H9 (cell line): Measurements from ENCODE around the gene ERRFI1. TPM values are rescaled to one million over a fixed set of nuclear protein-coding genes. Genes with fewer than 3 reads are reported as not detected.

Experiments
- DNase-seq: peaks from one replicate; pipeline ENCODE4 v3.0.0-alpha.2; 2017
- H2AFZ ChIP-seq: one replicate; pipeline ENCODE4 v1.6.1; 2013; ENCODE audit warnings: mild to moderate bottlenecking, low read length, control low read depth, moderate library complexity
- H2AK5ac ChIP-seq: 2 replicates; pipeline ENCODE4 v1.6.1; 2013; ENCODE audit warnings: low read length, control low read depth, mixed read lengths; ENCODE audit not compliant: insufficient read length
- H2BK120ac ChIP-seq: one replicate; pipeline ENCODE4 v1.6.1; 2013; ENCODE audit warnings: low read depth, mild to moderate bottlenecking, low read length, control low read depth, inconsistent platforms; ENCODE audit not compliant: poor library complexity, severe bottlenecking
- H2BK12ac ChIP-seq: 2 replicates; pipeline ENCODE4 v1.6.1; 2013; ENCODE audit warnings: low read length, control low read depth, mixed read lengths, low read depth; ENCODE audit not compliant: insufficient read length
- H2BK15ac ChIP-seq: 2 replicates; pipeline ENCODE4 v1.6.1; 2013; ENCODE audit warnings: low read depth, low read length, control low read depth
- H2BK20ac ChIP-seq: one replicate; pipeline ENCODE4 v1.6.1; 2013; ENCODE audit warnings: low read depth, mild to moderate bottlenecking, low read length, control low read depth, inconsistent platforms; ENCODE audit not compliant: poor library complexity, severe bottlenecking
- H2BK5ac ChIP-seq: 2 replicates; pipeline ENCODE4 v1.6.1; 2013; ENCODE audit warnings: low read length, control low read depth, mixed read lengths; ENCODE audit not compliant: insufficient read length
- H3K14ac ChIP-seq: 2 replicates; pipeline ENCODE4 v1.6.1; 2013; ENCODE audit warnings: low read length, control low read depth; ENCODE audit not compliant: insufficient read depth
- H3K18ac ChIP-seq: 2 replicates; pipeline ENCODE4 v1.6.1; 2013; ENCODE audit warnings: low read depth, mild to moderate bottlenecking, mixed read lengths, low read length, control low read depth; ENCODE audit not compliant: insufficient read length
- H3K23ac ChIP-seq: 2 replicates; pipeline ENCODE4 v1.6.1; 2013; ENCODE audit warnings: low read length, control low read depth, mixed read lengths, low read depth; ENCODE audit not compliant: insufficient read length
- H3K23me2 ChIP-seq: 2 replicates; pipeline ENCODE4 v1.6.1; 2013; ENCODE audit warnings: low read depth, mild to moderate bottlenecking, mixed read lengths, low read length, control low read depth; ENCODE audit not compliant: insufficient read length, poor library complexity, severe bottlenecking
- H3K27ac ChIP-seq: 2 replicates; pipeline ENCODE4 v1.5.1; 2013; ENCODE audit warnings: low read length, control low read depth, mixed read lengths, low read depth; ENCODE audit not compliant: insufficient read length
- H3K27me3 ChIP-seq: 2 replicates; pipeline ENCODE4 v1.6.1; 2013; ENCODE audit warnings: low read length, control low read depth, inconsistent platforms; ENCODE audit not compliant: insufficient read depth
- H3K4ac ChIP-seq: 2 replicates; pipeline ENCODE4 v1.6.1; 2013; ENCODE audit warnings: low read depth, mild to moderate bottlenecking, control low read depth, inconsistent platforms, low read length, moderate library complexity
- H3K4me1 ChIP-seq: 2 replicates; pipeline ENCODE4 v1.6.1; 2013; ENCODE audit warnings: low read length, control low read depth, inconsistent platforms; ENCODE audit not compliant: insufficient read depth
- H3K4me2 ChIP-seq: 2 replicates; pipeline ENCODE4 v1.6.1; 2013; ENCODE audit warnings: low read length, control low read depth, mixed read lengths; ENCODE audit not compliant: insufficient read length, insufficient read depth
- H3K56ac ChIP-seq: 2 replicates; pipeline ENCODE4 v1.6.1; 2013; ENCODE audit warnings: low read depth, mild to moderate bottlenecking, mixed read lengths, low read length, control low read depth; ENCODE audit not compliant: insufficient read length
- H3K79me1 ChIP-seq: 2 replicates; pipeline ENCODE4 v1.6.1; 2013; ENCODE audit warnings: low read depth, mild to moderate bottlenecking, moderate library complexity, low read length, control low read depth, inconsistent platforms; ENCODE audit not compliant: insufficient read depth, poor library complexity, severe bottlenecking
- H3K79me2 ChIP-seq: 2 replicates; pipeline ENCODE4 v1.6.1; 2013; ENCODE audit warnings: low read length, control low read depth, inconsistent platforms; ENCODE audit not compliant: insufficient read depth
- H3K9ac ChIP-seq: 2 replicates; pipeline ENCODE4 v1.6.1; 2013; ENCODE audit warnings: low read length, control low read depth, mixed read lengths; ENCODE audit not compliant: insufficient read length; ENCODE audit errors: extremely low read depth
- H3K9me3 ChIP-seq: one replicate; pipeline ENCODE4 v1.6.1; 2013; ENCODE audit warnings: low read depth, low read length, inconsistent platforms; ENCODE audit not compliant: control insufficient read depth
- H3T11ph ChIP-seq: one replicate; pipeline ENCODE4 v1.6.1; 2013; ENCODE audit warnings: mild to moderate bottlenecking, low read length, control low read depth, inconsistent platforms
- H4K20me1 ChIP-seq: one replicate; pipeline ENCODE4 v1.6.1; 2013; ENCODE audit not compliant: control insufficient read depth, insufficient read length, insufficient read depth
- H4K5ac ChIP-seq: 2 replicates; pipeline ENCODE4 v1.6.1; 2013; ENCODE audit warnings: low read depth, mild to moderate bottlenecking, mixed read lengths, low read length, control low read depth; ENCODE audit not compliant: insufficient read length
- H4K8ac ChIP-seq: replicated peaks from 2 replicates; pipeline ENCODE4 v1.6.1; 2013; ENCODE audit warnings: low read length, control low read depth, mixed read lengths, low read depth; ENCODE audit not compliant: insufficient read length
- H4K91ac ChIP-seq: 2 replicates; pipeline ENCODE4 v1.6.1; 2013; ENCODE audit warnings: low read depth, mild to moderate bottlenecking, moderate library complexity, mixed read lengths, low read length, control low read depth; ENCODE audit not compliant: insufficient read length
- H3K27ac Mint-ChIP-seq, 3 experiments: 2 replicates in 2 of 3; 3 replicates in 1 of 3; pipeline ENCODE4 v1.8.0; 2020 to 2021; ENCODE audit warnings: mixed read lengths in 3 of 3, mild to moderate bottlenecking in 1 of 3, moderate library complexity in 1 of 3
- H3K27me3 Mint-ChIP-seq: 2 replicates; pipeline ENCODE4 v1.8.0; 2021; ENCODE audit warnings: low read depth, mild to moderate bottlenecking, moderate library complexity, mixed read lengths
- H3K36me3 Mint-ChIP-seq, 3 experiments: 2 replicates in 2 of 3; 3 replicates in 1 of 3; pipeline ENCODE4 v1.8.0; 2020 to 2021; ENCODE audit warnings: low read depth in 3 of 3, mixed read lengths in 3 of 3; ENCODE audit not compliant: insufficient read depth in 1 of 3
- H3K4me1 Mint-ChIP-seq, 2 experiments: 2 replicates each; pipeline ENCODE4 v1.8.0; 2020; ENCODE audit warnings: mixed read lengths in 2 of 2
- H3K4me3 Mint-ChIP-seq, 2 experiments: 2 replicates in 1 of 2; 3 replicates in 1 of 2; pipeline ENCODE4 v1.8.0; 2020 to 2021; ENCODE audit warnings: mild to moderate bottlenecking in 2 of 2, mixed read lengths in 2 of 2, moderate library complexity in 1 of 2
- H3K9me3 Mint-ChIP-seq, 2 experiments: 2 replicates in 1 of 2; 3 replicates in 1 of 2; pipeline ENCODE4 v1.8.0; 2020; ENCODE audit warnings: mild to moderate bottlenecking in 2 of 2, mixed read lengths in 2 of 2, moderate library complexity in 1 of 2
- CTCF ChIP-seq: fragments of 200-600 bp; sonication (generic); conservative IDR thresholded peaks from 3 replicates; pipeline ENCODE4 v1.8.0; 2021; ENCODE audit warnings: antibody characterized with exemption, mild to moderate bottlenecking
- WGBS: extraction: QIAGEN DNeasy Blood & Tissue Kit; methylation state at CpG from one replicate; pipeline ENCODE4 v1.1.7; 2013; ENCODE audit warnings: missing lambda C conversion rate, low lambda C conversion rate, mixed read lengths; ENCODE audit not compliant: insufficient read length; ENCODE audit errors: extremely low coverage; 5-methylcytosine and 5-hydroxymethylcytosine counted together
- total RNA-seq: library from RNA; stranded (reverse); gene quantifications from 2 replicates; pipeline ENCODE4 v1.2.1, GENCODE V29; 2021

Gene ERRFI1
- total RNA-seq, 1 experiment from 2014 or later: 20.8 TPM

GRCh38 chr1:7973086-7973485, 53.0 kb downstream of the ERRFI1 start:
- no peak overlapping the region; the same call in 1 of the 2 replicates for H3K14ac ChIP-seq
- H3K9ac ChIP-seq: no peak overlapping the region
- H3K23me2 ChIP-seq: no peaks in the 10 kb centered on the region
- no peaks in the 10 kb centered on the region for H4K20me1 ChIP-seq
- H3K27ac ChIP-seq: no peak overlapping the region
- DNase-seq: no peak
- H2BK5ac ChIP-seq: no peak overlapping the region
- H4K5ac ChIP-seq: no peak overlapping the region
- no peak overlapping the region for H3K18ac ChIP-seq
- H2BK12ac ChIP-seq: no peak overlapping the region
- H2BK15ac ChIP-seq: no peak overlapping the region
- H3K4me1 Mint-ChIP-seq: peaks cover 2% of the 10 kb centered on the region in 2 experiments
- H3K79me1 ChIP-seq: peaks cover 6% of the 10 kb centered on the region
- no peak overlapping the region for H3K56ac ChIP-seq
- H3K36me3 Mint-ChIP-seq: peaks cover 48 to 65% (median 55%) of the 10 kb centered on the region in 3 experiments
- H3T11ph ChIP-seq: no peak overlapping the region
- H2BK120ac ChIP-seq: no peak overlapping the region
- no peak overlapping the region for H4K8ac ChIP-seq
- no peak overlapping the region for H2BK20ac ChIP-seq
- no peak overlapping the region for H3K27ac Mint-ChIP-seq
- H3K9me3 Mint-ChIP-seq: no peaks in the 10 kb centered on the region
- no peak overlapping the region for H3K23ac ChIP-seq
- H3K79me2 ChIP-seq: peaks cover 2% of the 10 kb centered on the region; the same call in 1 of the 2 replicates
- H2AFZ ChIP-seq: no peak overlapping the region
- no peak overlapping the region for H3K4me3 Mint-ChIP-seq
- H3K4me1 ChIP-seq: no peaks in the 10 kb centered on the region
- TF ChIP-seq CTCF: no peak
- H4K91ac ChIP-seq: no peak overlapping the region
- H2AK5ac ChIP-seq: no peak overlapping the region
- no CpG with 5 or more reads among the region's 2 CpGs for WGBS
- H3K9me3 ChIP-seq: no peaks in the 10 kb centered on the region
- H3K4ac ChIP-seq: no peak overlapping the region
- no peaks in the 10 kb centered on the region for H3K27me3 Mint-ChIP-seq
- no peaks in the 10 kb centered on the region for H3K27me3 ChIP-seq
- no peak overlapping the region for H3K4me2 ChIP-seq
